DND-41 (cell line): ENCODE results near the gene HLA-DOA.

Source experiments
- ATAC-seq: fragments of 200-7000 bp; cut with Tn5 transposase; 3 replicates; pipeline ENCODE4 v1.9.1; 2021; ENCODE audit warnings: low read depth; ENCODE audit not compliant: insufficient read depth
- DNase-seq: peaks from one replicate; pipeline ENCODE4 v3.0.0-alpha.2; 2020
- H2AFZ ChIP-seq: 2 replicates; pipeline ENCODE4 v1.6.0; 2012; ENCODE audit warnings: low read depth, low read length
- H3K27ac ChIP-seq: 2 replicates; pipeline ENCODE4 v1.5.1; 2012; ENCODE audit warnings: low read length, inconsistent platforms
- H3K27me3 ChIP-seq: fragments of 200-600 bp; sonication (generic); 2 replicates; pipeline ENCODE4 v1.6.0; 2012; ENCODE audit warnings: low read length, mild to moderate bottlenecking, inconsistent platforms; ENCODE audit not compliant: insufficient read depth, poor library complexity
- H3K36me3 ChIP-seq: 2 replicates; pipeline ENCODE4 v1.5.1; 2012; ENCODE audit warnings: low read length, inconsistent platforms; ENCODE audit not compliant: insufficient read depth
- H3K4me1 ChIP-seq: 2 replicates; pipeline ENCODE4 v1.5.1; 2012; ENCODE audit warnings: mild to moderate bottlenecking, low read length; ENCODE audit not compliant: insufficient read depth
- H3K4me2 ChIP-seq: 2 replicates; pipeline ENCODE4 v1.6.0; 2012; ENCODE audit warnings: mild to moderate bottlenecking, moderate library complexity, low read length, inconsistent platforms; ENCODE audit not compliant: insufficient read depth
- H3K4me3 ChIP-seq, 2 experiments: fragments of 200-600 bp in 1 of 2; shearing (Covaris generic) in 1 of 2; 2 replicates each; pipeline ENCODE4 v1.5.1; 2012 to 2016; ENCODE audit warnings: inconsistent platforms in 2 of 2, low read length in 2 of 2, mild to moderate bottlenecking in 2 of 2, low read depth in 1 of 2, moderate library complexity in 1 of 2
- H3K79me2 ChIP-seq: 2 replicates; pipeline ENCODE4 v1.6.0; 2012; ENCODE audit warnings: low read length, inconsistent platforms; ENCODE audit not compliant: insufficient read depth
- H3K9ac ChIP-seq: 2 replicates; pipeline ENCODE4 v1.6.0; 2012; ENCODE audit warnings: low read depth, mild to moderate bottlenecking, inconsistent platforms, low read length, moderate library complexity
- H3K9me3 ChIP-seq: 2 replicates; pipeline ENCODE4 v1.5.1; 2012; ENCODE audit warnings: low read length, moderate library complexity, mild to moderate bottlenecking, inconsistent platforms; ENCODE audit not compliant: insufficient read depth, severe bottlenecking
- H4K20me1 ChIP-seq: 2 replicates; pipeline ENCODE4 v1.6.0; 2012; ENCODE audit warnings: low read length; ENCODE audit not compliant: insufficient read depth
- CTCF ChIP-seq: IDR thresholded peaks from 2 replicates; pipeline ENCODE4 v1.5.1; 2012; ENCODE audit warnings: borderline replicate concordance, low read length, moderate library complexity, mild to moderate bottlenecking; ENCODE audit not compliant: poor library complexity, severe bottlenecking; ENCODE audit errors: extremely low read depth
- EZH2 ChIP-seq: IDR thresholded peaks from 3 replicates; pipeline ENCODE4 v1.6.1; 2012; ENCODE audit warnings: borderline replicate concordance, low read depth, mild to moderate bottlenecking, moderate library complexity, low read length, inconsistent platforms; ENCODE audit not compliant: severe bottlenecking

Gene HLA-DOA

DNA sequence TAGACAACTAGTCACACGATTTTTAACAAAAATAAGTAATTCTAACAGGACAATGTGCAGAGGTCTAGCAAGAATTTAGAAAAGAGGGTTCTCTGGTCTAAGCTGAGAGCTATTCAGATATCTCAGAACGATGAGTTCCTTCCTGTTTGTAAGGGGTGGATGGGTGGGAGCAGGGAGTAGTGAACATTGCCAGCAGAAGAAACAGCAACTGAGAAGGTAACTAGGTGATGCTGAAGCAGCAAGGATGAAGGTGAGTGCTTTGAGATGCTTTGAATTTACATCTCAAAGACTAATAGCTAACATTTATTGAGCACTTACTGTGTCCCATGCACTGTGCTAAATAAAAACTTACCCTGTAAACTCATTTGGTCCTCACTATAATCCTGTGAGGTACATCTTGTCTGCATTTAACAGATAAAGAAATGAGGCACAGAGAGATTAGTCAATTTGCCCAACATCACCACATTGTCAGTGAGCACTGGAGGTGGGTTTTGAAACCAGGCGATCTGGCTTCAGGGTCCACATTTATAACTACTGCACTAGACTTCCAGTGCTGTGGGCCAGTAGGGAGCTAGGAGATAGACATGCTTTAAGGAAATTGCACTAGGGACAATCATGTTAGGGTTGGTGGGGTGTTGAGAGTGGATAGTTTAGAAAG, 25.3 kb downstream of the HLA-DOA start:
- 0 out of 2 replicates have a peak, but pooled peaks cover 2% of the 10 kb centered on the region for H3K4me1 ChIP-seq
- H3K27me3 ChIP-seq = no peaks in the 10 kb centered on the region
- DNase-seq (no peak), ATAC-seq (peak; percentile 13)
- H3K79me2 ChIP-seq = peaks cover 5% of the 10 kb centered on the region; the same call in 1 of the 2 replicates
- no peak overlapping the region for H3K9ac ChIP-seq
- TF ChIP-seq CTCF (no peak), EZH2 (no peak)
- H3K9me3 ChIP-seq = no peaks in the 10 kb centered on the region
- H3K36me3 ChIP-seq = peaks cover 27% of the 10 kb centered on the region
- H2AFZ ChIP-seq = no peak overlapping the region
- no peak overlapping the region for H3K27ac ChIP-seq
- peaks cover 25% of the 10 kb centered on the region for H4K20me1 ChIP-seq
- no peak overlapping the region for H3K4me2 ChIP-seq
- no peak overlapping the region for H3K4me3 ChIP-seq

- Histone ChIP-seq H3K9me3 (no peaks in the 10 kb centered on the region), H2AFZ (no peak overlapping the region), H3K4me2 (no peak overlapping the region), H3K4me3 (no peak overlapping the region), H3K4me1 (0 out of 2 replicates have a peak, but pooled peaks cover 2% of the 10 kb centered on the region), H3K27me3 (no peaks in the 10 kb centered on the region), H4K20me1 (peaks cover 30% of the 10 kb centered on the region), H3K27ac (no peak overlapping the region), H3K9ac (no peak overlapping the region), H3K79me2 (peaks cover 8% of the 10 kb centered on the region), H3K36me3 (peaks cover 33% of the 10 kb centered on the region)
- no peak for TF ChIP-seq CTCF
- TF ChIP-seq EZH2 = no peak
- DNase-seq (no peak), ATAC-seq (no peak)
Observed at GRCh38 chr6:32983493-32983848, 25.9 kb downstream of the HLA-DOA start.

GRCh38 chr6:32982702-32983492, 26.5 kb downstream of the HLA-DOA start:
- no peak overlapping the region for H3K4me2 ChIP-seq
- H3K9ac ChIP-seq = no peak overlapping the region
- H2AFZ ChIP-seq = no peak overlapping the region
- 0 out of 2 replicates have a peak, but pooled peaks cover 2% of the 10 kb centered on the region for H3K4me1 ChIP-seq
- no peak overlapping the region for H3K27ac ChIP-seq
- no peak overlapping the region for H3K4me3 ChIP-seq
- H3K9me3 ChIP-seq = no peaks in the 10 kb centered on the region
- H3K79me2 ChIP-seq = peaks cover 14% of the 10 kb centered on the region
- peaks cover 39% of the 10 kb centered on the region for H3K36me3 ChIP-seq
- H4K20me1 ChIP-seq = peaks cover 35% of the 10 kb centered on the region
- DNase-seq (no peak), ATAC-seq (no peak)
- no peaks in the 10 kb centered on the region for H3K27me3 ChIP-seq
- no peak for TF ChIP-seq CTCF
- TF ChIP-seq EZH2 = no peak
